Prostate gland (tissue), 2 donors: ENCODE measurements around the gene TMEM132D. TPM values are rescaled to one million over a fixed set of nuclear protein-coding genes. Genes with fewer than 3 reads are reported as not detected.

ENCODE experiments used
- DNase-seq: peaks from one replicate; pipeline ENCODE4 v3.0.0-alpha.2; 2019; ENCODE audit warnings: low spot score
- H3K27ac ChIP-seq, 2 donors: fragments of 200-600 bp; sonication (generic); 2 replicates each; pipeline ENCODE4 v1.5.1; 2017 to 2019
- H3K27me3 ChIP-seq: fragments of 200-600 bp; sonication (generic); replicated peaks from 2 replicates; pipeline ENCODE4 v1.5.1; 2019; ENCODE audit not compliant: insufficient read depth
- H3K36me3 ChIP-seq, 2 donors: fragments of 200-600 bp; sonication (generic); 1 replicate in 1 of 2; 2 replicates in 1 of 2; pipeline versions ENCODE4 v1.5.1 to v1.8.1; 2017 to 2019
- H3K4me1 ChIP-seq: fragments of 200-600 bp; sonication (generic); replicated peaks from 2 replicates; pipeline ENCODE4 v1.5.1; 2019
- H3K4me3 ChIP-seq, 2 donors: fragments of 200-600 bp; sonication (generic); 2 replicates each; pipeline ENCODE4 v1.5.1; 2017 to 2019
- H3K9me3 ChIP-seq: fragments of 200-600 bp; sonication (generic); 2 replicates; pipeline ENCODE4 v1.5.1; 2017
- POLR2A ChIP-seq: fragments of 450-650 bp; IDR thresholded peaks from one replicate; pipeline ENCODE4 v1.6.1; 2016; ENCODE audit warnings: antibody characterized with exemption, mild to moderate bottlenecking
- POLR2AphosphoS5 ChIP-seq: sonication (generic); formaldehyde crosslinking; IDR thresholded peaks from one replicate; pipeline ENCODE4 v1.6.1; 2017; ENCODE audit warnings: antibody characterized with exemption
- WGBS: methylation state at CpG from one replicate; pipeline ENCODE4 v1.1.5; 2018; 5-methylcytosine and 5-hydroxymethylcytosine counted together
- intact Hi-C: fragments of 100-400 bp; cut with DNase I; formaldehyde crosslinking; loops from one replicate; pipeline ENCODE4 v1.14.2; 2022
- total RNA-seq, 2 donors: library from RNA; depleted of rRNA; stranded (reverse); fragments of >200 nt; gene quantifications; one replicate each; pipeline ENCODE4 v1.1.0, GENCODE V29; 2016
- TF ChIP-seq, protein P1 (sequence below), 4 experiments: fragments of 200-600 bp in 2 of 4; fragments of 450-650 bp in 2 of 4; sonication (generic) in 2 of 4; IDR thresholded peaks; 1 replicate in 3 of 4; 2 replicates in 1 of 4; pipeline ENCODE4 v1.5.1; 2016 to 2019; ENCODE audit warnings: antibody characterized with exemption in 4 of 4, mild to moderate bottlenecking in 2 of 4, moderate library complexity in 2 of 4

The TMEM132D gene
- total RNA-seq, 2 donors from 2014 or later, result 0.57 to 1.3 TPM

DNA sequence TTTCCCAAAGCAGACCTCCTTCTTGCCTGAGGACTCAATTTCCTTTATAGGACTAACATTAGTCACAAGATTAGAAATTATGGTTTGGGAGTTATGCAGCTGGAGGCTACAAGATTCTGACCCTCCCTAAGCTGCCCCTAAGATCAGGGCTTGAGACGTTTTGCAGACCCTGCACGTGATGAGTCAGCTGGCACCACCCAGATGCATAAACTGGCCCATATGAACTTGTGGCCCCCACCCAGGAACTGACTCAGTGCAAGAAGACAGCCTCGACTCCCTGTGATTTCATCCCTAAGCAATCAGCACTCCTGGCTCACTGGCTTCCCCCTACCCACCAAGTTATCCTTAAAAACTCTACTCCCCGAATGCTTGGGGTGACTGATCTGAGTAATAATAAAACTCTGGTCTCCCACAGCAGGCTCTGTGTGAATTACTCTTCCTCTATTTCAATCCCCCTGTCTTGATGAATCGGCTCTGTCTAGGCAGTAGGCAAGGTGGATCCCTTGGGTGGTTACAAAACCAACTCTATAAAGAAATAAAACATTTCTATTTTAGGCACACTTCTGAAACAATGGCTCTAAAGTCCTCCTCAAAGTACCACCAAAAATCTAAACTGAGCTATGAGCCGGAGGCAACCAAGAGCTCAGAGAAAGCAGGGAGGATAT, 233.4 kb downstream of the TMEM132D start:
- H3K9me3 ChIP-seq, result no peaks in the 10 kb centered on the region
- DNase-seq, result no peak
- no peaks in the 10 kb centered on the region for H3K4me1 ChIP-seq
- no peaks in the 10 kb centered on the region for H3K27me3 ChIP-seq
- WGBS, result 70% methylated on average over 6 of the region's 6 CpGs
- TF ChIP-seq POLR2A, result no peak
- TF ChIP-seq, protein P1, sequence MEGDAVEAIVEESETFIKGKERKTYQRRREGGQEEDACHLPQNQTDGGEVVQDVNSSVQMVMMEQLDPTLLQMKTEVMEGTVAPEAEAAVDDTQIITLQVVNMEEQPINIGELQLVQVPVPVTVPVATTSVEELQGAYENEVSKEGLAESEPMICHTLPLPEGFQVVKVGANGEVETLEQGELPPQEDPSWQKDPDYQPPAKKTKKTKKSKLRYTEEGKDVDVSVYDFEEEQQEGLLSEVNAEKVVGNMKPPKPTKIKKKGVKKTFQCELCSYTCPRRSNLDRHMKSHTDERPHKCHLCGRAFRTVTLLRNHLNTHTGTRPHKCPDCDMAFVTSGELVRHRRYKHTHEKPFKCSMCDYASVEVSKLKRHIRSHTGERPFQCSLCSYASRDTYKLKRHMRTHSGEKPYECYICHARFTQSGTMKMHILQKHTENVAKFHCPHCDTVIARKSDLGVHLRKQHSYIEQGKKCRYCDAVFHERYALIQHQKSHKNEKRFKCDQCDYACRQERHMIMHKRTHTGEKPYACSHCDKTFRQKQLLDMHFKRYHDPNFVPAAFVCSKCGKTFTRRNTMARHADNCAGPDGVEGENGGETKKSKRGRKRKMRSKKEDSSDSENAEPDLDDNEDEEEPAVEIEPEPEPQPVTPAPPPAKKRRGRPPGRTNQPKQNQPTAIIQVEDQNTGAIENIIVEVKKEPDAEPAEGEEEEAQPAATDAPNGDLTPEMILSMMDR (IDR thresholded peaks at IDR 0.05), result no peak
- TF ChIP-seq POLR2AphosphoS5, result no peak
- no peaks in the 10 kb centered on the region for H3K36me3 ChIP-seq
- H3K27ac ChIP-seq, result no peak overlapping the region
- intact Hi-C loops, result no loop called here
- H3K4me3 ChIP-seq, result no peak overlapping the region

DNA sequence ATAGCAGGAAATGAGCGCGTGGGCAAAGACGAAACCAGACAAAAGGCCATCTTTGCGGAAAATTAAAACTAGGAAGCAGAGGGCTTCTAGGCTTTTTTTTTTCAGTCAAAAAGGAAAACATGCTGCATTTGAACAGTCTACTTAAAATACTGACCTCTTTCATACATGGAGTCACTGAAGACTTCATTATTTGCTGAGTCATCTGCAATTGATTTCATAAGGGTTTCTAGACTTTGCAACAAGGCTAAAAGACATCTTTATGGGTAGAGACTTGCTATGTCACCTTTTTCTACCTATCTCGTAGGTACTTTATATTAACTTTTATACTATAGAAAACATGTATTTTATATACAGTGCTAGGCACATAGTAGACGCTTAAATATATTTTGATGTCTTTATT, 238.4 kb downstream of the TMEM132D start:
- Histone ChIP-seq H3K4me1 (no peaks in the 10 kb centered on the region), H3K9me3 (no peaks in the 10 kb centered on the region), H3K27me3 (no peaks in the 10 kb centered on the region), H3K36me3 (no peaks in the 10 kb centered on the region), H3K4me3 (no peak overlapping the region), H3K27ac (no peak overlapping the region)
- no peak for TF ChIP-seq POLR2AphosphoS5
- TF ChIP-seq POLR2A, result no peak
- TF ChIP-seq, protein P1 (IDR thresholded peaks at IDR 0.05), result no peak
- DNase-seq, result no peak
- intact Hi-C loops, result no loop called here
- 96% methylated on average over 6 of the region's 6 CpGs for WGBS

DNA sequence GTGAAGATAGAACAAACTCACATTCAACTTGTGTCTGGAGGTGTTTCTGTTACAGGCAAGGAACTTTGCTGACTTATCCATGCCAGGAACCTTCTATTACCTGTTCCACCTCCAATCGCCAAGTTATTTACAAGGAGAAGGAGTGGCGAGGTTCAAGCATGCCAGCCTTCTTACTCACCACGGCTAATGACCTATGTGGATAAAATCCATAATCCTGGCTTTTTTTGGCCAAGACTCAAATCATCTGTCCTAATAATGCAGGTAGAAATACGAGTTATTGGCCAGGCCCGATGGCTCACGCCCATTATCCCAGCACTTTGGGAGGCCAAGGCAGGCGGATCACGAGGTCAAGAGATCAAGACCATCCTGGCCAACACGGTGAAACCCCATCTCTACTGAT, 241.6 kb downstream of the TMEM132D start:
- TF ChIP-seq POLR2A (no peak), POLR2AphosphoS5 (no peak)
- TF ChIP-seq, protein P1 (IDR thresholded peaks at IDR 0.05), result no peak
- DNase-seq, result no peak
- intact Hi-C loops, result no loop called here
- no peak overlapping the region for H3K27ac ChIP-seq
- no peaks in the 10 kb centered on the region for H3K9me3 ChIP-seq
- WGBS, result 76% methylated on average over 9 of the region's 9 CpGs
- H3K27me3 ChIP-seq, result no peaks in the 10 kb centered on the region
- H3K4me3 ChIP-seq, result no peak overlapping the region
- H3K4me1 ChIP-seq, result no peaks in the 10 kb centered on the region
- no peaks in the 10 kb centered on the region for H3K36me3 ChIP-seq

DNA sequence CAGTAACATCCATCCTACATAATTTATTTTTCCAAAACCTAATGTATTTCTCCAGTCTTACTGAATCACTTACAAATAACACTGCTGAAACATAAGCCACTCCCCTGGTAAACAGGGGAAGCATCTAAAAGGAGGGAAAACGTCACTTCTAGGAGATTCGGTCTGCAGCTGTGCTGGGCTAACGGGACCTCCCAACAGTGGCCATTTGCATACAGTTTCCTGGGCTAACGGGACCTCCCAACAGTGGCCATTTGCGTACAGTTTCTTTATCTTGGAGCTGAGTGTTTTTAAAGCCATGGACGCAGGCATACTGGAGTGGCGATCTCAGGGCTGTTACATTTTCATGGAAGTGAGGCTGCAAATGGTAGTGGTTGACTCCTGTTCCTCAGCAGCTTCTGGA, 242.9 kb downstream of the TMEM132D start:
- Histone ChIP-seq H3K27ac (no peak overlapping the region), H3K27me3 (no peaks in the 10 kb centered on the region), H3K4me1 (no peaks in the 10 kb centered on the region), H3K9me3 (no peaks in the 10 kb centered on the region), H3K36me3 (no peaks in the 10 kb centered on the region), H3K4me3 (no peak overlapping the region)
- TF ChIP-seq, protein P1 (IDR thresholded peaks at IDR 0.05), result no peak
- TF ChIP-seq POLR2A, result no peak
- no peak for TF ChIP-seq POLR2AphosphoS5
- DNase-seq, result no peak
- WGBS, result 56% methylated on average over 7 of the region's 7 CpGs
- intact Hi-C loops, result no loop called here

DNA sequence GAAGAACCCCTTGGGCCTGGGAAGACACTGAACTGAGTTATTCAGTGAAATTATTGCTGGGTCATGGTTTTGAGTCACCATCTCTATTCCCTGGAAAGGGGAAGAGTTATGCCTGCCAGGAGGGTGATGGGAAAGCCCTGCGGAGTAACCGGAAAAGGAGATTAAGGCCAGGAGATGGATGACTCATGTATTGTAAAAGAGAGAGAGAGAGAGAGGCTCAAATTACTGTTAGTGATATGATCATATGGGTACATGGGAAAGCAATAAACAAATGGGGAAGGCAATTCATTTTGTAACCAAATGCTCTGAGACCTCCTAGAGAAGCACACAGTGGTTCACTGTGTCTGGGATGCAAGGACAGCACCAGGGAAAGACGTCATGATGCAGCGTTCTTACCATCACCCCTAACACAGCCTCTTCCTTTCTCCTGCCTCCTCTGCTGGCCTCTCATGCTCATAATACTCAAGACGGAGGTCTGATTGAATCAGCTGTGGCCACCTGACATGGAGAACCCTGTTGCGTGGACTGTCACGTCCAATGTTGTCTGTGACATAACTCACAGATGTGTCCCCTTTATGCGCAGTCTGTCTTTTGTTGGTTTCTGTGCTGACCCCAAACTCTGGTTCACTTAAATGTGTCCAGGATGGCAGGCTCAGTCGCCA, 243.7 kb downstream of the TMEM132D start:
- TF ChIP-seq, protein P1 (IDR thresholded peaks at IDR 0.05), result no peak
- peak; percentile 5 for TF ChIP-seq POLR2AphosphoS5
- TF ChIP-seq POLR2A, result no peak
- intact Hi-C loops, result no loop called here
- Histone ChIP-seq H3K4me1 (no peaks in the 10 kb centered on the region), H3K9me3 (no peaks in the 10 kb centered on the region), H3K4me3 (no peak overlapping the region), H3K27ac (no peak overlapping the region), H3K27me3 (no peaks in the 10 kb centered on the region), H3K36me3 (no peaks in the 10 kb centered on the region)
- WGBS, result 55% methylated on average over 9 of the region's 9 CpGs
- DNase-seq, result peak; percentile 4
